ENCODE results near the gene SLC2A2. TPM values are rescaled to one million over a fixed set of nuclear protein-coding genes. Genes with fewer than 3 reads are reported as not detected.
A peak's percentile ranks its signal among the peaks of the same experiment; 100 is the strongest.

The SLC2A2 gene
- total and polyA plus RNA-seq, 2 donors from 2014 or later: 12.6 to 31.0 TPM

- TF ChIP-seq CTCF (IDR thresholded peaks at IDR 0.05; ENCODE audit: borderline replicate concordance, extremely low read depth, insufficient read depth): no peak
- no peak for FAIRE-seq
These were observed 3.0 kb downstream of the SLC2A2 start for GRCh38 chr3:171023566-171023965.

GRCh38 chr3:171021377-171021776 is 5.1 kb downstream of the SLC2A2 start:
- TF ChIP-seq CTCF (IDR thresholded peaks at IDR 0.05; ENCODE audit: borderline replicate concordance, extremely low read depth, insufficient read depth): no peak
- H3K9ac ChIP-seq (ENCODE audit: low read length in 3 of 3): no peak overlapping the region
- FAIRE-seq: no peak

More at GRCh38 chr3:171023566-171023965, 3.0 kb downstream of the SLC2A2 start:
- intact Hi-C loops (cut with DNase I): no loop called here
- H3K4me1 ChIP-seq (ENCODE audit: control insufficient read depth in 2 of 3, insufficient read depth in 2 of 3, low read depth in 1 of 3, low read length in 3 of 3): peaks cover 0 to 5% (median 0%) of the 10 kb centered on the region in 3 donors
- H3K9ac ChIP-seq (ENCODE audit: low read length in 3 of 3): peak overlapping the region in 1 of 3 donors; percentile 30
- no peaks in the 10 kb centered on the region for H3K27me3 ChIP-seq (ENCODE audit: control insufficient read depth, insufficient read depth, low read length)
- no peaks in the 10 kb centered on the region for H3K36me3 ChIP-seq (ENCODE audit: control insufficient read depth in 2 of 3, insufficient read depth in 3 of 3, low read length in 3 of 3)
- peak overlapping the region in 1 of 2 donors; percentile 33 for H3K27ac ChIP-seq (ENCODE audit: low read depth in 2 of 2, low read length in 2 of 2)
- H3K9me3 ChIP-seq (ENCODE audit: control insufficient read depth in 2 of 3, insufficient read depth in 1 of 3, low read length in 3 of 3): no peaks in the 10 kb centered on the region
- no peak for DNase-seq
- H3K4me3 ChIP-seq (ENCODE audit: low read length in 3 of 3): peak overlapping the region in 2 of 3 donors; percentile 58 to 67

GRCh38 chr3:171018156-171018935 is 8.2 kb downstream of the SLC2A2 start:
- Histone ChIP-seq H3K27me3 (ENCODE audit: control insufficient read depth, insufficient read depth, low read length) (no peaks in the 10 kb centered on the region), H3K4me3 (ENCODE audit: low read length in 3 of 3) (no peak overlapping the region), H3K36me3 (ENCODE audit: control insufficient read depth in 2 of 3, insufficient read depth in 3 of 3, low read length in 3 of 3) (no peaks in the 10 kb centered on the region), H3K9me3 (ENCODE audit: control insufficient read depth in 2 of 3, insufficient read depth in 1 of 3, low read length in 3 of 3) (no peaks in the 10 kb centered on the region), H3K27ac (ENCODE audit: low read depth in 2 of 2, low read length in 2 of 2) (no peak overlapping the region), H3K9ac (ENCODE audit: low read length in 3 of 3) (no peak overlapping the region), H3K4me1 (ENCODE audit: control insufficient read depth in 2 of 3, insufficient read depth in 2 of 3, low read depth in 1 of 3, low read length in 3 of 3) (peaks cover 0 to 3% (median 0%) of the 10 kb centered on the region in 3 donors)
- DNase-seq (no peak), FAIRE-seq (no peak)
- no peak for TF ChIP-seq CTCF (IDR thresholded peaks at IDR 0.05; ENCODE audit: borderline replicate concordance, extremely low read depth, insufficient read depth)
- intact Hi-C loops (cut with DNase I): no loop called here

More at GRCh38 chr3:171021377-171021776, 5.1 kb downstream of the SLC2A2 start:
- Histone ChIP-seq H3K27ac (ENCODE audit: low read depth in 2 of 2, low read length in 2 of 2) (no peak overlapping the region), H3K36me3 (ENCODE audit: control insufficient read depth in 2 of 3, insufficient read depth in 3 of 3, low read length in 3 of 3) (no peaks in the 10 kb centered on the region), H3K4me1 (ENCODE audit: control insufficient read depth in 2 of 3, insufficient read depth in 2 of 3, low read depth in 1 of 3, low read length in 3 of 3) (no peaks in the 10 kb centered on the region), H3K4me3 (ENCODE audit: low read length in 3 of 3) (no peak overlapping the region), H3K9me3 (ENCODE audit: control insufficient read depth in 2 of 3, insufficient read depth in 1 of 3, low read length in 3 of 3) (no peaks in the 10 kb centered on the region), H3K27me3 (ENCODE audit: control insufficient read depth, insufficient read depth, low read length) (no peaks in the 10 kb centered on the region)
- intact Hi-C loops (cut with DNase I): no loop called here
- DNase-seq: no peak
